Stimulated activated CD4-positive, alpha-beta T cell treated with anti-CD3 and anti-CD28 coated beads, Interleukin-1b, Interleukin-23, amount 100 ng/mL, for 24 hours (primary cell): ENCODE data around the gene KDM5B.
"Not testable (repeated sequence)": the region's sequence is repeated elsewhere in the genome, so short reads cannot be mapped to it uniquely, and the experiment has no call there.

Source experiments
- DNase-seq, 4 experiments: peaks; one replicate each; pipeline ENCODE4 v3.0.0-alpha.2; 2020; ENCODE audit warnings: low read depth in 4 of 4, low spot score in 1 of 4

The KDM5B gene

DNA sequence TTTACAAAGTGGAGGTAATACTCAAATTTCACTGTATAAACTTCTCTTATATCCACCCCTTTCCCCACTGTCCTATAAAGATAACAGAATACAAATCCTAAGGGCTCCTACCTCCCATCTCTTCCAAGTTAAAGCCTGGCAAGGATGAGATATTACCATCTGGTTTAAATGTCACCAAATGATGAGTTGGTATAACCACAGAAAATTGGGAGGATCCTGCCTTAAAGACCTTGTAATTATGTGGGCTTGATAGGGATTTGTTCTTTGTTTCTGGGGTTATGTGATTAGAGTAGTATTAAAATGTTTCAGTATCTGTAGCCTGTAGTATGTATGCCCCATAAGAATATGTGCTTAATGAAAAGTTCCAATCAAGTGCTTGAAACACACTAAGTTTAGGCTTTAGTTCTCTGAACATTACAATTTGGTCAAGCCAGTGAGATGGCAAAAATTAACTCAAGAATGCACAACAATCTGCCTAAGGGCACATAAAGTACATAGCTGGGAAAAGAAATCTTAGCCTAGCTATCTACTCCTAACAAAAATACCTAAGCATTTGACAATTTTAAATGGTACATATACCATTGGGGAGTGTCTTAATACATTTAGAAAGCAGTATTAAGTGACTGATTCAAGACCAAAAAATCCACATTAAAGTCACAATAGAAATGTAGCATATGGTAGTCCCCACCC, 14.0 kb downstream of the KDM5B start:
- DNase-seq: no peak

- DNase-seq: no peak
Observed at GRCh38 chr1:202791077-202791747, 17.0 kb downstream of the KDM5B start.

DNA sequence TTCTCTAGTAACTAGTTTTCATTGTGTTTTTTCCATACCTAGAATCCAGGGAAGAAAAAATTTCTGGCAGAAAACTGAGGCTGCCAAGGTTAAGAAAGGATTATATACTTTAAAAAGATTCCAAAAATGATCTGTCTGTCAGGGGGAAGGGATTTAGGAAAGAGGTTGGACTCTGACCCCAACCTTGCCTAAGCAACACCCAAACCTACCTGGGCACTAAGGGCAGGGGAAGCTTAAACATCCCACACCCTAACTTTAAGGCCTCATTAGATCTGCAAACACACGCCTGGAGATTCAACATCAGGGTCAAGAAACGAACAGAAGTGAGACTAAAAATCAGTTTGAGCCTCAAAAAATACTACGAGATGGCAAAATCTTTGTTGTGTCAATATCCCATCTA, 19.4 kb downstream of the KDM5B start:
- DNase-seq: no peak

DNA sequence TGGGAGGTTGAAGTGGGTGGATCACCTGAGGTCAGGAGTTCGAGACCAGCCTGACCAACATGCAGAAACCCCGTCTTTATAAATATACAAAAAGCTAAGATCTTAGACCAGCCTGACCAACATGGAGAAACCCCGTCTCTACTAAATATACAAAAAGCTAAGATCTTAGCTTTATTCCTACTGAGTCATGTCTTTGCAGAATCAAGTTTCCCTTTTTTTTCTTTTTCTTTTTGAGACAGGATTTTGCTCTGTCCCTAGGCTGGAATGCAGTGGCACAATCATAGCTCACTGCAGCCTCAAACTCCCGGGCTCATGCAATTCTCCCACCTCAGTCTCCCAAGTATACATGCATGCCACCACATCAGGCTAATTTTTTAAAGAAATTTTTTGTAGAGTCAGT, 21.4 kb downstream of the KDM5B start:
- DNase-seq: no peak

- no peak for DNase-seq
Observed at GRCh38 chr1:202781180-202781579, 27.0 kb downstream of the KDM5B start.

GRCh38 chr1:202770135-202770534, 38.1 kb downstream of the KDM5B start:
- no peak for DNase-seq

DNA sequence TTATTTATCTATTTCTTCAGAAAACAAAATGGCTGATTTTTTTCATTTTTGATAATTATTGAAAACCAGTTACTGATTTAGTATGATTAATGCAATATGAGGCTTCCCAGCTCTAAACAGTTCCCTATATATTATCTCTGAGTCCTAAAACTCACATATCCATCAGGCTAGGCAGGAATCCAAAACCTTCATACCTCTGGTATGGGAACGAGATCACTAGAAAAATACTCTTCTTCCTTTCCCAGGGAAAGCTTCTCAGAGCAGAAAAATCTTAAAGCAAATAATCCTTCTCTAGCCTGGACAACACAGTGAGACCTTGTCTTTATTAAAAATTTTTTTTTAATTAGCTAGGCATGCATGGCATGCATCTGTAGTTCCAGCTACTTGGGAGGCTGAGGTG, 42.5 kb downstream of the KDM5B start:
- DNase-seq: no peak

GRCh38 chr1:202762019-202762418, 46.2 kb downstream of the KDM5B start:
- no peak for DNase-seq

- DNase-seq: no peak
Observed at GRCh38 chr1:202760589-202760988, 47.6 kb downstream of the KDM5B start.

DNA sequence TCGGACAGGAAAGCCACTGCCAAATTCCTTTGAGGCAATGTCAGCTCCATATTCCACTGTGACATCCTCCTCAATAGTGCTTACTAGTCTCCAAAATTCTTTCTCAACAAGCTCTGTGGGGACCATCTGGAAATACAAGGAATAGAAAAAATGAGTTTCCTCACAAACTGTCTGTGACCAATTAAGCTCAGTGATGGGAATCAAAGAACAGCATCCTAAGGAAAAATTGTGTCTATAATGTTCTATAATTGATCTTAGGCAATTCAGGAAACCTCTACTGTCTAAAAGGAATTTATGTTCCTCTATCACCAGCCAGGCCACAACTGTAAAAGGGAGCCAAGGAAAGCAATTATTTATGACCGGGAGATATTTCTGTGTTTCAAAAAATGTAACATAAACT, 51.8 kb downstream of the KDM5B start:
- DNase-seq: no peak

GRCh38 chr1:202754293-202754692, 53.9 kb downstream of the KDM5B start:
- DNase-seq: no peak

- no peak for DNase-seq
Observed at GRCh38 chr1:202752774-202753173, 55.4 kb downstream of the KDM5B start.

GRCh38 chr1:202750761-202751160, 57.5 kb downstream of the KDM5B start:
- no peak for DNase-seq

DNA sequence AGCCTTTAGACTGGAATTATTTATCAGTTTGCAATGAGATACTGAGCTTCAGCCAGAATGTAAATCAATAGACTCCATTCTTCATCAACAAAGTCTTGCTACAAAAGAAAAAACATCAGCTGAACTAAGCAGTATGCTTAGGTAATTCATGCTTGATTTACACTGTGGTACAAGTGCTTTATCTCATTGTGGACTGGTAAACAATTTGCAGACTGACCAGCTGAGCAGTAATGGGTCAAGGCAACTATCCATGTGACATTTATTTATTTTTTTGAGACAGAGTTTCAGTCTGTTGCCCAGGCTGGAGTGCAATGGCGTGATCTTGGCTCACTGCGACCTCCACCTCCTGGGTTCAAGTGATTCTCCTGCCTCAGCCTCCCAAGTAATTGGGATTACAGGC, 58.2 kb downstream of the KDM5B start:
- DNase-seq: no peak

GRCh38 chr1:202745323-202745888, 62.8 kb downstream of the KDM5B start:
- no peak for DNase-seq

DNA sequence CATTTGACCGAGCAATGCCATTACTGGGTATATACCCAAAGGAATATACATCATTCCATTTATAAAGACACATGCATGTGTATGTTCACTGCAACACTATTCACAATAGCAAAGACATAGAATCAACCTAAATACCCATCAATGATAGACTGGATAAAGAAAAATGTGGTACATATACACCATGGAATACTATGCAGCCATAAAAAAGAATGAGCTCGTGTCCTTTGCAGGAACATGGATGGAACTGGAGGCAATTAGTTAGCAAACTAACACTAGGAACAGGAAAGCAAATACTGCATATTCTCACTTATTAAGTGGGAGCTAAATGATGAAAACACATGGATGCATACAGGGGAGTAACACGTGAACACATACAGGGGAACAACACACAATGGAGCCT, 63.5 kb downstream of the KDM5B start:
- DNase-seq: not testable (repeated sequence)

- DNase-seq: no peak
Observed at GRCh38 chr1:202742496-202742895, 65.7 kb downstream of the KDM5B start.

- no peak for DNase-seq
Observed at GRCh38 chr1:202733251-202733650, 75.0 kb downstream of the KDM5B start.

DNA sequence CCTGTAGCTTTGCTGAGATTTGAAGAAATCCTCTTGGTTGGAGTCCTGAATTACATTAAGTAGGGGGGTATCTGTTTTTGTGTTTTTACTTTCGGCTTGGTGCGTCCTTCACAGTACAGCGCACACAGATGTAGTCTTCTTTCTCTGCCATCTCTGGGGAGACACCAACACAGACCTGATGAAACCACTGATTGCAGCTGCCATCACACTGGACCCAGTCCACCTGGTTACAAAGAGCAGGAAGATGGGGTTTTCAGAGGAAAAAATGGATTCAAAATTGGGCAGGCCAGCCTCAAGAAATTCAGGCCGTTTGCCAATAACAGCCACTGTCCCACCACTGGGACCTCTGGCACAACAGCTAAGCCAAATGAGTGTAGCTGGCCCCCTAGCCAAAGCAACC, 79.3 kb downstream of the KDM5B start:
- no peak for DNase-seq

- DNase-seq: no peak
Observed at GRCh38 chr1:202725526-202725925, 82.7 kb downstream of the KDM5B start.

DNA sequence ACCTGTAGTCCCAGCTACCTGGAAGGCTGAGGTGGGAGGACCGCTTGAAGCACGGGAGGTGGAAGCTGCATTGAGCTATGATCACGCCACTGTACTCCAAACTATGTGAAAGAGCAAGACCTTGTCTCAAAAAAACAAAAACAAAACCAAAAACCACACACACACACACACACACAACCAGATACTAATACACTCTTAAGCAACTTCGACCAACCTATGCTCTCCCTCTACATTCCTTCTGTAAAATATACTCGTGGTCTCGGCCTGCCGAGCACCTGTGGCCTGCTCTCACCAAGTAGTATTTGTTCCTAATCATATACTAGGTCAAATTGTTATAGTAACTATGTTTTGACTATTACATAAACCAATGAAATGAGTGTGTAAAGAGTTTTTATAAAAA, 84.5 kb downstream of the KDM5B start:
- no peak for DNase-seq

DNA sequence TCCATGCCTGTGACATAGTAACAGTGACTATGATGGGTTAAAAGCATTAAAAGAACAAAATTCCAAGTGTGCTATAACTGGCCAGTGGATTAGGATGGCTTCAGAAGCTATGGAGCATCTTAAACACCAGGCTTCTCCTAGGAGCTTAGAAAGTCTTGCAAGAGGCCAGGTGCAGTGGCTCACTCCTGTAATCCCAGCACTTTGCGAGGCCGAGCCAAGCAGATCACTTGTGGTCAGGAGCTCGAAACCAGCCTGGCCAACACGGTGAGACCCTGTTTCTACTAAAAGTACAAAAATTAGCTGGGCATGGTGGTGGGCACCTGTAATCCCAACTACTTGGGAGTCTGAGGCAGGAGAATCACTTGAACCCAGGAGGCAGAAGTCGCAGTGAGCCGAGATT, 85.2 kb downstream of the KDM5B start:
- not testable (repeated sequence) for DNase-seq

GRCh38 chr1:202716654-202717053, 91.6 kb downstream of the KDM5B start:
- DNase-seq: no peak
